HL-60 (cell line): ENCODE data around the gene MNDA.

Source experiments
- DNase-seq, 2 experiments: peaks; one replicate each; pipeline ENCODE4 v3.0.0-alpha.2; 2010 to 2020; ENCODE audit warnings: low read depth in 1 of 2, low spot score in 1 of 2
- H3K27ac ChIP-seq: fragments of 250-450 bp; sonication (Bioruptor Pico); replicated peaks from 2 replicates; pipeline ENCODE4 v1.5.1; 2020; ENCODE audit warnings: mild to moderate bottlenecking, moderate library complexity
- H3K27me3 ChIP-seq: fragments of 250-450 bp; sonication (Bioruptor Pico); 2 replicates; pipeline ENCODE4 v1.5.1; 2021; ENCODE audit warnings: mild to moderate bottlenecking, moderate library complexity; ENCODE audit not compliant: insufficient read depth, poor library complexity, severe bottlenecking
- H3K4me3 ChIP-seq: replicated peaks from 2 replicates; pipeline ENCODE4 v1.5.1; 2011; ENCODE audit warnings: mild to moderate bottlenecking, control low read depth, low read length; ENCODE audit not compliant: insufficient read depth
- CTCF ChIP-seq: IDR thresholded peaks from one replicate; pipeline ENCODE4 v1.5.1; 2011; ENCODE audit warnings: low read length, control low read depth, inconsistent platforms; ENCODE audit not compliant: insufficient read depth
- GABPA ChIP-seq: IDR thresholded peaks from 2 replicates; pipeline ENCODE4 v1.6.1; 2012; ENCODE audit warnings: low read depth
- POLR2AphosphoS5 ChIP-seq: IDR thresholded peaks from 2 replicates; pipeline ENCODE4 v1.6.1; 2012; ENCODE audit warnings: low read depth
- REST ChIP-seq: IDR thresholded peaks from 2 replicates; pipeline ENCODE4 v1.6.1; 2012; ENCODE audit warnings: low read depth; ENCODE audit not compliant: insufficient replicate concordance
- SPI1 ChIP-seq: IDR thresholded peaks from 2 replicates; pipeline ENCODE4 v1.6.1; 2012; ENCODE audit warnings: low read depth, mild to moderate bottlenecking, borderline replicate concordance

MNDA gene

GRCh38 chr1:158836038-158836437 is 4.9 kb downstream of the MNDA start:
- Histone ChIP-seq H3K4me3 (peak overlapping the region; percentile 54), H3K27ac (peak overlapping the region; percentile 99), H3K27me3 (no peaks in the 10 kb centered on the region)
- no peak for TF ChIP-seq CTCF
- TF ChIP-seq POLR2AphosphoS5, result no peak
- TF ChIP-seq REST, result no peak
- DNase-seq, result no peak

GRCh38 chr1:158838660-158839059 is 7.5 kb downstream of the MNDA start:
- H3K27me3 ChIP-seq, result no peaks in the 10 kb centered on the region
- H3K27ac ChIP-seq, result no peak overlapping the region
- H3K4me3 ChIP-seq, result no peak overlapping the region
- DNase-seq, result no peak
- no peak for TF ChIP-seq CTCF

- Histone ChIP-seq H3K27me3 (no peaks in the 10 kb centered on the region), H3K27ac (peak overlapping the region; percentile 12; the same call in 1 of the 2 replicates), H3K4me3 (no peak overlapping the region)
- TF ChIP-seq POLR2AphosphoS5 (no peak), CTCF (no peak), REST (no peak), SPI1 (no peak), GABPA (no peak)
- no peak for DNase-seq
Observed at GRCh38 chr1:158839566-158839965, 8.4 kb downstream of the MNDA start.

GRCh38 chr1:158840236-158840635 is 9.1 kb downstream of the MNDA start:
- TF ChIP-seq POLR2AphosphoS5, result no peak
- TF ChIP-seq REST, result no peak
- TF ChIP-seq SPI1, result no peak
- TF ChIP-seq CTCF, result no peak
- no peak for TF ChIP-seq GABPA
- no peak for DNase-seq
- Histone ChIP-seq H3K4me3 (no peak overlapping the region), H3K27ac (peak overlapping the region; percentile 12; the same call in 1 of the 2 replicates), H3K27me3 (no peaks in the 10 kb centered on the region)
